ENCODE data around the gene ARL9. TPM values are rescaled to one million over a fixed set of nuclear protein-coding genes. Genes with fewer than 3 reads are reported as not detected.

Gene ARL9
- total RNA-seq, 1 experiment from 2014 or later: 0.48 TPM

GRCh38 chr4:56531823-56532222, 26.2 kb downstream of the ARL9 start:
- peak; percentile 33 for DNase-seq (ENCODE audit: low read depth)

- DNase-seq (ENCODE audit: low read depth): no peak
These were observed 26.6 kb downstream of the ARL9 start for GRCh38 chr4:56532239-56532638.

- DNase-seq (ENCODE audit: low read depth): no peak
These were observed 30.3 kb downstream of the ARL9 start for GRCh38 chr4:56535915-56536314.

- DNase-seq (ENCODE audit: low read depth): no peak
These were observed 31.6 kb downstream of the ARL9 start for GRCh38 chr4:56537147-56537546.

GRCh38 chr4:56540826-56541225, 35.2 kb downstream of the ARL9 start:
- DNase-seq (ENCODE audit: low read depth): no peak

- peak; percentile 76 for DNase-seq (ENCODE audit: low read depth)
These were observed 39.1 kb downstream of the ARL9 start for GRCh38 chr4:56544573-56545131.

- DNase-seq (ENCODE audit: low read depth): no peak
These were observed 45.1 kb downstream of the ARL9 start for GRCh38 chr4:56550642-56551041.

GRCh38 chr4:56551516-56551915, 45.9 kb downstream of the ARL9 start:
- no peak for DNase-seq (ENCODE audit: low read depth)

- DNase-seq (ENCODE audit: low read depth): no peak
These were observed 46.7 kb downstream of the ARL9 start for GRCh38 chr4:56552273-56552672.

- no peak for DNase-seq (ENCODE audit: low read depth)
These were observed 64.5 kb downstream of the ARL9 start for GRCh38 chr4:56570041-56570440.

Other genes with a start within 250 kb of the ARL9 start
- gene AASDH, start 118.3 kb upstream of the ARL9 start, total RNA-seq (2014; rRNA removed; shearing (Covaris generic)): 10.0 and 10.2 TPM in 2 replicates
- gene PPAT, start 70.2 kb upstream of the ARL9 start, total RNA-seq (2014; rRNA removed; shearing (Covaris generic)): 24.3 and 26.2 TPM in 2 replicates
- 93.5 and 112 TPM in 2 replicates for gene PAICS, start 69.5 kb upstream of the ARL9 start, total RNA-seq (2014; rRNA removed; shearing (Covaris generic))
- 61.7 and 104 TPM in 2 replicates for gene SRP72, start 38.2 kb upstream of the ARL9 start, total RNA-seq (2014; rRNA removed; shearing (Covaris generic))
- not detected in 2 replicates for gene HOPX, start 175.5 kb downstream of the ARL9 start, total RNA-seq (2014; rRNA removed; shearing (Covaris generic))

Measured in RPMI7951 (cell line).